ENCODE data around the gene MRPL24. TPM values are rescaled to one million over a fixed set of nuclear protein-coding genes. Genes with fewer than 3 reads are reported as not detected.

Gene MRPL24
- total and polyA plus RNA-seq, 2 of the 4 experiments (the other 2 are of a cell fraction), result 68.8 to 99.5 TPM

DNA sequence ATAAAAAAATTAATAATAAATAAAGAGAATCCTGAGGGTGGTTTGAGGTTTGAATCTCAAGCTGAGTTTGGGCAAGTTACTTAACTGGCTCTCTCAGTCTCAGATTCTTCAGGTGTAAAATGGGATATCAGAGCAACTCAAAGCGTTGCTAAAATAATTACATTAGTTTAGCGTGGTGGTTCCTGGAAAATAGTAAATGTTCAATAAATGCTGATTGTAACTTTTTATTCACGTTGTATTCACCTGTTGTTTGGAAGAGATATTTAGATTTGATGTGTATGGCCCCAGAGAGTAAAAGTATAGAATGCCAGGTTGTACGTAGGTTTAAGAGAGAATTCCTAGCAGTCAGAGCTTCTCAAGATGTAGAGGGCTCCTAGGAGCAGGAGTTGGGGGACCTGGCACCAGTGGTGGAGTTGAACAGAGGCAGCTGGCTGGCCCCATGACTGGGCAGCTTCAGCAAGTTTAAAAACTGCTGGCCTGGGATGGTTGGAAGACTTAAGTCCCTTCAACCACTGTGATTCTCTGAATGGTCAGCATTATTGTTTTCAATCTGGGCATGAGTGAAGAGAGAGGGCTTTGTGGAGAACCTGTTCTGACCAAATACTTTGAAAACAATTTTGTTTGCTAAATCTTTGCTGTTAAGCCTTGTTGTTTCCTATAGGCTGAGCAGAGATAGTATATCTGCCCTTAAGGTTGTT, 48.9 kb upstream of the MRPL24 start:
- no peaks in the 10 kb centered on the region for H3K9me3 ChIP-seq (ENCODE audit: control insufficient read depth, insufficient read depth, low read length)
- dilution Hi-C loops (cut with HindIII; ENCODE audit: low sequenced_read_pairs, unreplicated experiment), result no loop called here
- no peak for ATAC-seq (ENCODE audit: low read depth)
- no peak overlapping the region for H3K4me3 ChIP-seq (ENCODE audit: insufficient read depth, low read depth, low read length)
- no peak overlapping the region for H4K8ac ChIP-seq (ENCODE audit: low read depth in 2 of 2, low read length in 2 of 2)
- no peak overlapping the region for H3K4me2 ChIP-seq (ENCODE audit: low read depth, low read length)
- 94% methylated on average over 2 of the region's 4 CpGs; no CpG with 5 or more reads in 1 of the 2 experiments for WGBS, 2 experiments (ENCODE audit: extremely low coverage in 2 of 2, insufficient read length in 1 of 2)
- in situ Hi-C loops (cut with MboI; ENCODE audit: low sequenced_read_pairs), result no loop called here
- H3K23ac ChIP-seq (ENCODE audit: low read depth, low read length), result no peak overlapping the region
- no peak overlapping the region for H3K56ac ChIP-seq (ENCODE audit: extremely low read depth, insufficient read depth, low read length)
- no peak for TF ChIP-seq MAFK (IDR thresholded peaks at IDR 0.05; ENCODE audit: low read depth, low read length)
- no peak overlapping the region for H4K5ac ChIP-seq (ENCODE audit: low read depth, low read length)
- H2BK20ac ChIP-seq (ENCODE audit: low read depth, low read length), result no peak overlapping the region
- H3K79me1 ChIP-seq (ENCODE audit: low read depth in 1 of 2, low read length in 2 of 2), result peaks cover 13 to 36% of the 10 kb centered on the region in 2 experiments
- no peak overlapping the region for H3K9ac ChIP-seq (ENCODE audit: low read depth, low read length)
- CTCF ChIA-PET, result interaction anchor here (0.6 kb wide), 1 partner anchor 146 kb away, joined by 5 read pairs; no protein-coding TSS in a partner anchor
- no peak overlapping the region for H3K14ac ChIP-seq (replicated peaks; ENCODE audit: low read depth, low read length)
- H3K27ac ChIP-seq (ENCODE audit: insufficient read depth, low read length), result no peak overlapping the region
- BruUV-seq (replicated peaks), result no TSS peak
- no peak overlapping the region for H2AFZ ChIP-seq (replicated peaks; ENCODE audit: low read length, poor library complexity)
- no peak overlapping the region for H3K4ac ChIP-seq (ENCODE audit: low read depth, low read length)
- H2BK120ac ChIP-seq (ENCODE audit: low read depth, low read length), result no peak overlapping the region
- peaks cover 25% of the 10 kb centered on the region for H4K20me1 ChIP-seq (ENCODE audit: insufficient read depth, low read length)
- no peaks in the 10 kb centered on the region for H3K4me1 ChIP-seq (ENCODE audit: control insufficient read depth, insufficient read depth, low read length)
- intact Hi-C loops (cut with micrococcal nuclease), result no loop called here
- H2AK9ac ChIP-seq (replicated peaks; ENCODE audit: low read depth, low read length, poor library complexity), result no peak overlapping the region
- H2BK15ac ChIP-seq (ENCODE audit: low read depth, low read length), result no peak overlapping the region
- peaks cover 6% of the 10 kb centered on the region for H3K9me1 ChIP-seq (ENCODE audit: insufficient read depth, low read length)
- POLR2A ChIA-PET (ENCODE audit: unreplicated experiment), result no interaction called here
- no peak overlapping the region for H3K18ac ChIP-seq (ENCODE audit: low read depth, low read length)
- no peaks in the 10 kb centered on the region for H3K27me3 ChIP-seq (ENCODE audit: control insufficient read depth, insufficient read depth, low read length)
- peaks cover 43% of the 10 kb centered on the region for H3K36me3 ChIP-seq (ENCODE audit: control insufficient read depth, insufficient read depth, low read length)
- DNase-seq, result no peak
- H2AK5ac ChIP-seq (ENCODE audit: low read depth, low read length), result no peak overlapping the region
- no peak overlapping the region for H4K91ac ChIP-seq (ENCODE audit: insufficient read depth, low read depth, low read length)
- H2BK5ac ChIP-seq (ENCODE audit: low read depth, low read length, poor library complexity, severe bottlenecking), result no peak overlapping the region

Data from IMR-90 (cell line).